Suprapubic skin (tissue), 4 donors: ENCODE measurements around the gene EPHA4.

Experiments used
- CTCF ChIP-seq, 2 donors: fragments of 200-600 bp in 1 of 2; fragments of 450-650 bp in 1 of 2; sonication (generic) in 1 of 2; IDR thresholded peaks; one replicate each; pipeline ENCODE4 v1.5.1; 2016 to 2019; ENCODE audit warnings: antibody characterized with exemption in 2 of 2, mild to moderate bottlenecking in 1 of 2, moderate library complexity in 1 of 2
- POLR2A ChIP-seq, 2 donors: fragments of 450-650 bp; IDR thresholded peaks; one replicate each; pipeline ENCODE4 v1.6.1; 2017; ENCODE audit warnings: antibody characterized with exemption in 2 of 2, mild to moderate bottlenecking in 2 of 2, moderate library complexity in 2 of 2
- POLR2AphosphoS5 ChIP-seq, 3 donors: sonication (generic); formaldehyde crosslinking; IDR thresholded peaks; one replicate each; pipeline ENCODE4 v1.6.1; 2017; ENCODE audit warnings: antibody characterized with exemption in 3 of 3

GRCh38 chr2:221458578-221458977 lies 113.5 kb downstream of the EPHA4 start:
- TF ChIP-seq CTCF (IDR thresholded peaks at IDR 0.05) (no peak), POLR2A (IDR thresholded peaks at IDR 0.05) (no peak), POLR2AphosphoS5 (IDR thresholded peaks at IDR 0.05) (no peak)
